ENCODE results near the gene DOHH. TPM values are rescaled to one million over a fixed set of nuclear protein-coding genes. Genes with fewer than 3 reads are reported as not detected.
"Not testable (repeated sequence)": the region's sequence is repeated elsewhere in the genome, so short reads cannot be mapped to it uniquely, and the experiment has no call there.

Gene DOHH
- total RNA-seq, 1 donor = 10.4 TPM

GRCh38 chr19:3452171-3452941 is 48.1 kb downstream of the DOHH start:
- TF ChIP-seq CTCF (IDR thresholded peaks at IDR 0.05; ENCODE audit: insufficient read depth, low read depth, low read length) = no peak
- H3K4me3 ChIP-seq (ENCODE audit: low read depth, low read length) = no peak overlapping the region
- DNase-seq (ENCODE audit: low read depth) = no peak

- H3K4me3 ChIP-seq (ENCODE audit: low read depth, low read length) = no peak overlapping the region
- peak; percentile 12 for DNase-seq (ENCODE audit: low read depth)
- TF ChIP-seq CTCF (IDR thresholded peaks at IDR 0.05; ENCODE audit: insufficient read depth, low read depth, low read length) = no peak
These were observed 49.0 kb downstream of the DOHH start for GRCh38 chr19:3451451-3451866.

- DNase-seq (ENCODE audit: low read depth) = peak; percentile 100
- H3K4me3 ChIP-seq (ENCODE audit: low read depth, low read length) = no peak overlapping the region
- TF ChIP-seq CTCF (IDR thresholded peaks at IDR 0.05; ENCODE audit: insufficient read depth, low read depth, low read length) = no peak
These were observed 49.6 kb downstream of the DOHH start for GRCh38 chr19:3450796-3451411.

- no peak for DNase-seq (ENCODE audit: low read depth)
- H3K4me3 ChIP-seq (ENCODE audit: low read depth, low read length) = no peak overlapping the region
- no peak for TF ChIP-seq CTCF (IDR thresholded peaks at IDR 0.05; ENCODE audit: insufficient read depth, low read depth, low read length)
These were observed 51.7 kb downstream of the DOHH start for GRCh38 chr19:3448616-3449334.

GRCh38 chr19:3446657-3447056 is 53.8 kb downstream of the DOHH start:
- H3K4me3 ChIP-seq (ENCODE audit: low read depth, low read length); DNase-seq (ENCODE audit: low read depth): not testable (repeated sequence)

GRCh38 chr19:3444695-3445234 is 55.7 kb downstream of the DOHH start:
- DNase-seq (ENCODE audit: low read depth) = no peak
- no peak overlapping the region for H3K4me3 ChIP-seq (ENCODE audit: low read depth, low read length)
- TF ChIP-seq CTCF (IDR thresholded peaks at IDR 0.05; ENCODE audit: insufficient read depth, low read depth, low read length) = no peak
